ENCODE results near the gene PNMA8A. TPM values are rescaled to one million over a fixed set of nuclear protein-coding genes. Genes with fewer than 3 reads are reported as not detected.

The PNMA8A gene
- total and polyA plus RNA-seq, 2 of the 8 experiments (the other 6 are each of a cell fraction or from before 2014, with no cell fraction given): 10.0 to 22.8 TPM

- 0 out of 2 replicates have a peak, but pooled peaks have one; percentile 59 for TF ChIP-seq GABPA (IDR thresholded peaks at IDR 0.05; ENCODE audit: borderline replicate concordance, insufficient read depth, low read length)
- TF ChIP-seq KDM1A (IDR thresholded peaks at IDR 0.05; ENCODE audit: borderline replicate concordance, low read length): no peak
- no peak for TF ChIP-seq POU5F1 (IDR thresholded peaks at IDR 0.05; ENCODE audit: low read depth, low read length)
- no peak for TF ChIP-seq RFX5 (IDR thresholded peaks at IDR 0.05; ENCODE audit: borderline replicate concordance, low read depth, low read length)
- no peak for TF ChIP-seq GTF2F1 (IDR thresholded peaks at IDR 0.05; ENCODE audit: borderline replicate concordance, low read depth, low read length)
- TF ChIP-seq TAF7 (optimal IDR thresholded peaks at IDR 0.05; ENCODE audit: borderline replicate concordance, low read depth, low read length): no peak
- TF ChIP-seq EZH2 (IDR thresholded peaks at IDR 0.05; ENCODE audit: low read depth, low read length, severe bottlenecking): peak; percentile 3
- no peak; the same call in 1 of the 2 replicates for TF ChIP-seq E2F6 (IDR thresholded peaks at IDR 0.05)
These were observed 22.1 kb upstream of the PNMA8A start (continued) for GRCh38 chr19:46493236-46494145.

All from H1 (cell line).